ENCODE results near the gene WDR5.

DNA sequence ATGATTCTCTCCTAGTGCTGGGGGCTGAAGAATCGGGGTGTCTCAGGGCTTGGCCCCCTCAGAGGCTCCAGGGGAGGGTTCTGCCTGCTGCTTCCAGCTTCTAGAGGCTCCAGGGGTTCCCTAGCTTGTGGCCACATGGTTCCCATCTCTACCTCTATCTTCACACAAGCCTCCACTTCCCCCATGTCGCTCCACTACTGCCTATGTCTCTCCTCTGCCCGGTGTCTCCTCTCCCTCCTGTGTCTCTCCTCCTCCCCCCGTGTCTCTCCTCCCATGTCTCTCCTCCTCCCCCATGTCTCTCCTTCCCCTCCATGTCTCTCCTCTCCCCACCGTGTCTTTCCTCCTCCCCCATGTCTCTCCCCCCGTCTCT, 40.7 kb downstream of the WDR5 start:
- TF ChIP-seq, protein P1, sequence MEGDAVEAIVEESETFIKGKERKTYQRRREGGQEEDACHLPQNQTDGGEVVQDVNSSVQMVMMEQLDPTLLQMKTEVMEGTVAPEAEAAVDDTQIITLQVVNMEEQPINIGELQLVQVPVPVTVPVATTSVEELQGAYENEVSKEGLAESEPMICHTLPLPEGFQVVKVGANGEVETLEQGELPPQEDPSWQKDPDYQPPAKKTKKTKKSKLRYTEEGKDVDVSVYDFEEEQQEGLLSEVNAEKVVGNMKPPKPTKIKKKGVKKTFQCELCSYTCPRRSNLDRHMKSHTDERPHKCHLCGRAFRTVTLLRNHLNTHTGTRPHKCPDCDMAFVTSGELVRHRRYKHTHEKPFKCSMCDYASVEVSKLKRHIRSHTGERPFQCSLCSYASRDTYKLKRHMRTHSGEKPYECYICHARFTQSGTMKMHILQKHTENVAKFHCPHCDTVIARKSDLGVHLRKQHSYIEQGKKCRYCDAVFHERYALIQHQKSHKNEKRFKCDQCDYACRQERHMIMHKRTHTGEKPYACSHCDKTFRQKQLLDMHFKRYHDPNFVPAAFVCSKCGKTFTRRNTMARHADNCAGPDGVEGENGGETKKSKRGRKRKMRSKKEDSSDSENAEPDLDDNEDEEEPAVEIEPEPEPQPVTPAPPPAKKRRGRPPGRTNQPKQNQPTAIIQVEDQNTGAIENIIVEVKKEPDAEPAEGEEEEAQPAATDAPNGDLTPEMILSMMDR (IDR thresholded peaks at IDR 0.05): no peak
- no peak for TF ChIP-seq POLR2A (IDR thresholded peaks at IDR 0.05)
